ES-I3 (cell line): Measurements from ENCODE around the gene EXT2.

Experiments used
- H3K36me3 ChIP-seq: 2 replicates; pipeline ENCODE4 v1.6.1; 2013; ENCODE audit warnings: mild to moderate bottlenecking, low read length, control low read depth, moderate library complexity; ENCODE audit not compliant: insufficient read depth
- H3K4me1 ChIP-seq: 2 replicates; pipeline ENCODE4 v1.6.1; 2013; ENCODE audit warnings: mild to moderate bottlenecking, control low read depth, low read length; ENCODE audit not compliant: insufficient read depth
- H3K9ac ChIP-seq: 2 replicates; pipeline ENCODE4 v1.6.1; 2013; ENCODE audit warnings: low read depth, mild to moderate bottlenecking, low read length, moderate library complexity
- H3K9me3 ChIP-seq: 2 replicates; pipeline ENCODE4 v1.6.1; 2013; ENCODE audit warnings: mild to moderate bottlenecking, low read length, moderate library complexity; ENCODE audit not compliant: control insufficient read depth, insufficient read depth

EXT2 gene

GRCh38 chr11:44095506-44096359 lies at the start of gene EXT2:
Gene EXT2, plus strand, starts transcription at chr11:44095678. Its CDS starts 12,035 bp downstream, at chr11:44107713.
- no peaks in the 10 kb centered on the region for H3K9me3 ChIP-seq
- H3K36me3 ChIP-seq, result no peaks in the 10 kb centered on the region
- H3K4me1 ChIP-seq, result no peaks in the 10 kb centered on the region; the same call in 1 of the 2 replicates
- H3K9ac ChIP-seq, result peak within 1 kb of the TSS; percentile 91

- Histone ChIP-seq H3K4me1 (no peaks in the 10 kb centered on the region), H3K9ac (no peak overlapping the region), H3K9me3 (no peaks in the 10 kb centered on the region; the same call in 1 of the 2 replicates), H3K36me3 (no peaks in the 10 kb centered on the region)
Measured at GRCh38 chr11:44046182-44046581, 49.3 kb upstream of the EXT2 start.

- Histone ChIP-seq H3K4me1 (no peaks in the 10 kb centered on the region), H3K36me3 (no peaks in the 10 kb centered on the region), H3K9ac (no peak overlapping the region), H3K9me3 (no peaks in the 10 kb centered on the region)
Measured at GRCh38 chr11:44047298-44047697, 48.2 kb upstream of the EXT2 start.

- no peaks in the 10 kb centered on the region for H3K9me3 ChIP-seq
- no peak within 1 kb of the TSS for H3K9ac ChIP-seq
- H3K36me3 ChIP-seq, result no peaks in the 10 kb centered on the region
- no peaks in the 10 kb centered on the region for H3K4me1 ChIP-seq
Measured at GRCh38 chr11:44047931-44048431, 47.5 kb upstream of the EXT2 start, which contains the start of gene ACCSL. Gene ACCSL, plus strand, starts transcription at chr11:44047981. Its CDS starts 56 bp downstream, at chr11:44048037.

GRCh38 chr11:44049832-44050231 lies 45.6 kb upstream of the EXT2 start:
- no peak overlapping the region for H3K9ac ChIP-seq
- H3K9me3 ChIP-seq, result no peaks in the 10 kb centered on the region
- H3K4me1 ChIP-seq, result no peaks in the 10 kb centered on the region
- H3K36me3 ChIP-seq, result no peaks in the 10 kb centered on the region

GRCh38 chr11:44051171-44051570 lies 44.3 kb upstream of the EXT2 start:
- no peaks in the 10 kb centered on the region for H3K9me3 ChIP-seq
- no peaks in the 10 kb centered on the region for H3K36me3 ChIP-seq
- H3K9ac ChIP-seq, result no peak overlapping the region
- H3K4me1 ChIP-seq, result no peaks in the 10 kb centered on the region

GRCh38 chr11:44057340-44057739 lies 38.1 kb upstream of the EXT2 start:
- no peaks in the 10 kb centered on the region for H3K36me3 ChIP-seq
- H3K9me3 ChIP-seq, result no peaks in the 10 kb centered on the region
- H3K9ac ChIP-seq, result no peak overlapping the region
- no peaks in the 10 kb centered on the region for H3K4me1 ChIP-seq

GRCh38 chr11:44058275-44058674 lies 37.2 kb upstream of the EXT2 start:
- no peaks in the 10 kb centered on the region for H3K9me3 ChIP-seq
- no peaks in the 10 kb centered on the region for H3K36me3 ChIP-seq
- H3K9ac ChIP-seq, result no peak overlapping the region
- H3K4me1 ChIP-seq, result no peaks in the 10 kb centered on the region

- H3K9me3 ChIP-seq, result no peaks in the 10 kb centered on the region
- peak overlapping the region; percentile 65 for H3K9ac ChIP-seq
- no peaks in the 10 kb centered on the region for H3K36me3 ChIP-seq
- H3K4me1 ChIP-seq, result peaks cover 5% of the 10 kb centered on the region; the same call in 1 of the 2 replicates
Measured at GRCh38 chr11:44065161-44065661, 30.3 kb upstream of the EXT2 start.

- peak within 1 kb of the TSS; percentile 65 for H3K9ac ChIP-seq
- H3K9me3 ChIP-seq, result no peaks in the 10 kb centered on the region
- peaks cover 5% of the 10 kb centered on the region; the same call in 1 of the 2 replicates for H3K4me1 ChIP-seq
- no peaks in the 10 kb centered on the region for H3K36me3 ChIP-seq
Measured at GRCh38 chr11:44065841-44066731, 29.4 kb upstream of the EXT2 start, which contains the start of gene ACCS. Gene ACCS, plus strand, starts transcription at chr11:44066270. Its CDS starts 1,358 bp downstream, at chr11:44067628.

- no peaks in the 10 kb centered on the region for H3K36me3 ChIP-seq
- no peaks in the 10 kb centered on the region for H3K9me3 ChIP-seq
- H3K4me1 ChIP-seq, result peaks cover 5% of the 10 kb centered on the region; the same call in 1 of the 2 replicates
- peak overlapping the region; percentile 65 for H3K9ac ChIP-seq
Measured at GRCh38 chr11:44066732-44067141, 28.7 kb upstream of the EXT2 start.

- Histone ChIP-seq H3K9ac (no peak overlapping the region), H3K36me3 (no peaks in the 10 kb centered on the region), H3K9me3 (no peaks in the 10 kb centered on the region), H3K4me1 (peaks cover 5% of the 10 kb centered on the region; the same call in 1 of the 2 replicates)
Measured at GRCh38 chr11:44067266-44067665, 28.2 kb upstream of the EXT2 start.

- H3K36me3 ChIP-seq, result no peaks in the 10 kb centered on the region
- H3K9me3 ChIP-seq, result no peaks in the 10 kb centered on the region
- H3K4me1 ChIP-seq, result peaks cover 5% of the 10 kb centered on the region; the same call in 1 of the 2 replicates
- no peak overlapping the region for H3K9ac ChIP-seq
Measured at GRCh38 chr11:44068180-44068579, 27.3 kb upstream of the EXT2 start.

GRCh38 chr11:44071157-44071556 lies 24.3 kb upstream of the EXT2 start:
- H3K9me3 ChIP-seq, result no peaks in the 10 kb centered on the region
- no peaks in the 10 kb centered on the region for H3K4me1 ChIP-seq
- no peak overlapping the region for H3K9ac ChIP-seq
- H3K36me3 ChIP-seq, result no peaks in the 10 kb centered on the region
